SJSA1 (cell line): Measurements from ENCODE around the gene SLC25A38. TPM values are rescaled to one million over a fixed set of nuclear protein-coding genes. Genes with fewer than 3 reads are reported as not detected.
"Not testable (repeated sequence)": the region's sequence is repeated elsewhere in the genome, so short reads cannot be mapped to it uniquely, and the experiment has no call there.

Source experiments
- DNase-seq, 2 experiments: peaks; one replicate each; pipeline ENCODE4 v3.0.0-alpha.2; 2015 to 2020; ENCODE audit warnings: low spot score in 2 of 2, low read depth in 1 of 2
- H3K27ac ChIP-seq: fragments of 250-450 bp; sonication (Bioruptor Pico); 2 replicates; pipeline ENCODE4 v1.5.1; 2020; ENCODE audit warnings: mild to moderate bottlenecking, moderate library complexity
- H3K27me3 ChIP-seq: fragments of 250-450 bp; sonication (Bioruptor Pico); replicated peaks from 2 replicates; pipeline ENCODE4 v1.5.1; 2020; ENCODE audit warnings: mild to moderate bottlenecking, moderate library complexity
- H3K36me3 ChIP-seq: fragments of 250-450 bp; sonication (Bioruptor Pico); 2 replicates; pipeline ENCODE4 v1.5.1; 2020; ENCODE audit warnings: mild to moderate bottlenecking
- H3K4me1 ChIP-seq: fragments of 250-450 bp; sonication (Bioruptor Pico); replicated peaks from 2 replicates; pipeline ENCODE4 v1.6.1; 2021; ENCODE audit warnings: mild to moderate bottlenecking
- H3K4me3 ChIP-seq: fragments of 250-450 bp; sonication (Bioruptor Pico); 2 replicates; pipeline ENCODE4 v1.5.1; 2020; ENCODE audit warnings: mild to moderate bottlenecking
- H3K9me3 ChIP-seq: fragments of 250-450 bp; sonication (Bioruptor Pico); replicated peaks from 2 replicates; pipeline ENCODE4 v1.5.1; 2020; ENCODE audit warnings: mild to moderate bottlenecking
- total RNA-seq: library from RNA; depleted of rRNA; stranded (reverse); fragments of >200 nt; shearing (Covaris generic); gene quantifications from 2 replicates; pipeline ENCODE4 v1.2.3, GENCODE V29; 2014

The SLC25A38 gene
- total RNA-seq, 1 experiment from 2014 or later = 19.0 TPM

DNA sequence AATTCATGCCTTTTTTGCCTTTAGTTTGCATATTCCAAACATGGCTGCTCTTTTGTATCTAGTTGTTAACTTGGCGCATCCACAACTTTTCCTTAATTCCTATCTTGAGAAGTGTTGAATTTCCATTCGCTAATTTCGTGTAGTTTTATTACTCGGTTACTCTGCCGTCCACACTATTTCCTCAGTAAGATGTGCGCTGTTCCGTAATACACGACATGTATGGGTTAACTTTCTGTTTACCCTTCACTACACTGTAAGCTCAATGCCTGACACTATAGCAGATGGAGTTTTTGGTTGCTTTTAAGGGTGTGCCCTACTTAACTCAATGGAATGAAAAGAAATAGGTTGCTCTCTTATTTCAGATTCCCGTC is 24.1 kb downstream of the SLC25A38 start:
- peak overlapping the region; percentile 77 for H3K27ac ChIP-seq
- DNase-seq = peak in 1 of 2 experiments; percentile 7
- H3K4me3 ChIP-seq = peak overlapping the region; percentile 63
- H3K36me3 ChIP-seq = peaks cover 54% of the 10 kb centered on the region
- no peaks in the 10 kb centered on the region for H3K9me3 ChIP-seq
- H3K27me3 ChIP-seq = no peaks in the 10 kb centered on the region
- peaks cover 12% of the 10 kb centered on the region for H3K4me1 ChIP-seq

DNA sequence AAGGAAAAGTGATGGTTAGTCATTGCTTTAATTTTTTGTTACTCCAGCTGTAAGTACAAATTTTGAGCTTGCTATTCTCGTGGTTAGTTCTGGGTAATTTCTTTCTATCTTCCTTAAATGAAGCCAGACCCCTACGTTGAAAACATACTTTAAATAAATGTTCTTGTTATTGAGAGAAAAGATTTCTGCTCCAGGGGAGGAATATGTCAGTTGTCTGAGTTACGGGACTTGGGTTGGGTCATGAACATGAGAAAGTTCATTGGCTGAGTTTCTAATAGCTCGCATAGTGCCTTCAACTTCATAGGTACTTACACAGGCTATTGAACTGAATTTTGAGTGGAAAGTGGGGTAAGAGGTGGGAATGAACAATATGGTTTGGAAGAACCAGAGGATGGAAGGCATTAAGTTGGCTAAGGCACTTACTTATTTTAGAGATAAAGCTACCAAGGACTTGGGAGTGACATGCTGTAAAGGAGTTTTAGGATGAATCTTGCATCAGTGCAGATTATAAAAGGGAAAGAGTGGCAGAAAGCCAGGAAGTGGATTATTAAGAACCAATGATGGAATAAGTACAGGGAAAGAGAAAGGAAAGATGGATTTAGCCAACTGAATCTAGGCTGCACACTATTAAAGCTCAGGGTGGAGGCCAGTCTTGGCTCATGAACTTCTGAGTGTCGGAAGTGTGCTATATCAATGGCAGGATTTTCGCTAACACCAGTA is 24.8 kb downstream of the SLC25A38 start:
- no peak overlapping the region for H3K27ac ChIP-seq
- H3K9me3 ChIP-seq = no peaks in the 10 kb centered on the region
- peaks cover 61% of the 10 kb centered on the region for H3K36me3 ChIP-seq
- no peaks in the 10 kb centered on the region for H3K27me3 ChIP-seq
- H3K4me1 ChIP-seq = peaks cover 12% of the 10 kb centered on the region
- H3K4me3 ChIP-seq = peak overlapping the region; percentile 63
- DNase-seq = no peak

DNA sequence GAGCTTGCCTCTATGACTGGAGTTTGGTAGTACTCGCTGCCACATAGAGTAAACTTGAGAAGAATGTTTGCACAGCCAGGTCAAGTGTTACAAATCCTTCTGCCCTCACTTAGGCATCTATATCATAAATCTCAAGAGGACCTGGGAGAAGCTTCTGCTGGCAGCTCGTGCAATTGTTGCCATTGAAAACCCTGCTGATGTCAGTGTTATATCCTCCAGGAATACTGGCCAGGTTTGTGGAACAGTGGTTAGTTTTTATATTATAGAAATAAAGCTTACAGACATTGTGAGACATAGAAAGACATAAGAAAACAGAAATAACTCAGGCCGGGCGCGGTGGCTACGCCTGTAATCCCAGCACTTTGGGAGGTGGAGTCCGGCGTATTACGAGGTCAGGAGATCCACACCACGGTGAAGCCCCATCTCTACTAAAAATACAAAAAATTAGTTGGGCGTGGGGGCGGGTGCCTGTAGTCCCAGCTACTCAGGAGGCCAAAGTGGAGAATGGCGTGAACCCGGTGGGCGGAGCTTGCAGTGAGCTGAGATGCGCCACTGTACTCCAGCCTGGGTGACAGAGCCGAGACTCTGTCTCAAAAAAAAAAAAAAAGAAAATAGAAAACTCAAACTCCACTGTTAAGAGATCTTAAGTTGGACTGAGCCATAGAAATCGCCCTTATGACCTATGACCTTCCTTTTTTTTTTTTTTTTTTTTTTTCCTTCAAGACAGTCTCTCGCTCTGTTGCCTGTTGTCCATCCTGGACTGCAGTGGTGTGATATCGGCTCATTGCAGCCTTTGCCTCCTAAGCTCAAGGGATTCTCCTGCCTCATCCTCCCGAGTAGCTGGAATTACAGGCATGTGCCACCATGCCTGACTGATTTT is 25.6 kb downstream of the SLC25A38 start:
- no peaks in the 10 kb centered on the region for H3K27me3 ChIP-seq
- no peak for DNase-seq
- peaks cover 12% of the 10 kb centered on the region for H3K4me1 ChIP-seq
- no peaks in the 10 kb centered on the region for H3K9me3 ChIP-seq
- H3K36me3 ChIP-seq = peaks cover 69% of the 10 kb centered on the region
- H3K4me3 ChIP-seq = peak overlapping the region; percentile 63; the same call in 1 of the 2 replicates
- H3K27ac ChIP-seq = no peak overlapping the region

DNA sequence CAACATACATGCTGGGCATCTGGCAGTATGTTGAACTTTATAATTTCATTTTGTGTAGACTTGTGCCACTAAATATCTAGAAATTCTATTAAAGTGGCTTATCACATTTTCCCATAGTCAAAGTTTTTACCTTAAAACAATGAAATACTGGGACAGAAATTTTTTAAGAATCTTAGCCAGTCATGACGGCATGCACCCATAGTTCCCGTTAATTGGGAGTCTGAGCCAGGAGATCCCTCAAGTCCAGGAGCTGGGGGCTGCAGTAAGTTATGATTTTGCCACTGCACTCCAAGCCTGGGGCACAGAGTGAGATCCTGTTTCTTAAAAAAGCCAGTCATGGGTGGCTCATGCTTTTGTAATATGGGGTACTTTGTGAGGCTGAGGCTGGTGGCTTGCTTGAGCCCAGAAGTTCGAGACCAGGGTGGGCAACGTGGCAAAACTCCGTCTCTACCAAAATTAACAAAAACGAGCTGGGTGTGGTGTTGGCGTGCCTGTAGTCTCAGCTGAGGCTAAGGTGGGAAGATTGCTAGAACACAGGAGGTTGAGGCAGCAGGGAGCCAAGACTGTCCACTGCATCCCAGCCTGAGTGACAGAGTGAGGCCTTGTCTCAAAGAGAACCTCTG is 26.5 kb downstream of the SLC25A38 start:
- Histone ChIP-seq H3K27ac (no peak overlapping the region), H3K9me3 (no peaks in the 10 kb centered on the region), H3K4me3 (no peak overlapping the region), H3K27me3 (no peaks in the 10 kb centered on the region), H3K4me1 (peaks cover 12% of the 10 kb centered on the region), H3K36me3 (peaks cover 78% of the 10 kb centered on the region)
- no peak for DNase-seq

DNA sequence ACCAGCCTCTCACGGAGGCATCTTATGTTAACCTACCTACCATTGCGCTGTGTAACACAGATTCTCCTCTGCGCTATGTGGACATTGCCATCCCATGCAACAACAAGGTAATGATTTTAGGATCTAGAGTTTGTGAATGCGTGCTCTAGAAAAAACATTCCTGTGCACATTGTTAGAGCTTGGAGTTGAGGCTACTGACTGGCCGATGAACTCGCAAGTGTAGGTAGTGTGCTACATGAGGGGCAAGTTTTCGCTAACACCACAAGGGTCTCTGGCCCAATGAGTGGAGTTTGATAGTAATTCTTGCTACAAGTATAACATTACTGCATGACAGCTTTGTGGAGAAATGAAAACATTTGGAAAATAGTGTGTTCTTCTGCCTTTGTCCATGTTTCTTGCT is 27.7 kb downstream of the SLC25A38 start:
- H3K27ac ChIP-seq = no peak overlapping the region
- H3K9me3 ChIP-seq = no peaks in the 10 kb centered on the region
- no peak overlapping the region for H3K4me3 ChIP-seq
- no peaks in the 10 kb centered on the region for H3K27me3 ChIP-seq
- no peak for DNase-seq
- H3K4me1 ChIP-seq = peaks cover 12% of the 10 kb centered on the region
- peaks cover 86% of the 10 kb centered on the region for H3K36me3 ChIP-seq

DNA sequence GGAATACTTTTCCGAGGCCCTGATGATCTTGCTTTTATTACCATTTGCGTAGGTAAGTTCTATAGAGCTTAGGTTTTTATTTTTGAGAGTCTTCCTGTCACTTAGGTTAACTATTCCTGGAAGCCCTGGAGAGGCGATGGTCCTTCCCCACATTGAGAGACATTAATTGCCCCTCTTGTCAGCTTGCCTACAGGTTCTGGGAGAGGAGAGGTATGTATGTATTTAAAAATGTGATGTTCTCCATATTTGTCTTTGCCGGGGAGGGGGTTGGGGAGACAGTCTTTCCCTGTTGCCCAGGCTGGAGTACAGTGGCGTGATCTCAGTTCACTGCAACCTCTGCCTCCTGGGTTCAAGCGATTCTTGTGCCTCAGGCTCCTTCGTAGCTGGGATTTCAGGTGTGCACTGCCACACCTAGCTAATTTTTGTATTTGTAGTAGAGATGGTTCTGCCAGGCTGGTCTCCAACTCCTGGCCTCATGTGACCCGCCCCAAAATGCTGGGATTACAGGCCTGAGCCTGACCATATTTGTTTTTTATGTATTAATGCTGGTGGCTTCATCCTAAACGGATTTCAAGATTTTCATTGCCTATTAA is 29.6 kb downstream of the SLC25A38 start:
- no peaks in the 10 kb centered on the region for H3K27me3 ChIP-seq
- H3K4me1 ChIP-seq = peaks cover 7% of the 10 kb centered on the region
- H3K9me3 ChIP-seq = no peaks in the 10 kb centered on the region
- H3K27ac ChIP-seq = no peak overlapping the region
- peaks cover 75% of the 10 kb centered on the region for H3K36me3 ChIP-seq
- DNase-seq = no peak
- no peak overlapping the region for H3K4me3 ChIP-seq

DNA sequence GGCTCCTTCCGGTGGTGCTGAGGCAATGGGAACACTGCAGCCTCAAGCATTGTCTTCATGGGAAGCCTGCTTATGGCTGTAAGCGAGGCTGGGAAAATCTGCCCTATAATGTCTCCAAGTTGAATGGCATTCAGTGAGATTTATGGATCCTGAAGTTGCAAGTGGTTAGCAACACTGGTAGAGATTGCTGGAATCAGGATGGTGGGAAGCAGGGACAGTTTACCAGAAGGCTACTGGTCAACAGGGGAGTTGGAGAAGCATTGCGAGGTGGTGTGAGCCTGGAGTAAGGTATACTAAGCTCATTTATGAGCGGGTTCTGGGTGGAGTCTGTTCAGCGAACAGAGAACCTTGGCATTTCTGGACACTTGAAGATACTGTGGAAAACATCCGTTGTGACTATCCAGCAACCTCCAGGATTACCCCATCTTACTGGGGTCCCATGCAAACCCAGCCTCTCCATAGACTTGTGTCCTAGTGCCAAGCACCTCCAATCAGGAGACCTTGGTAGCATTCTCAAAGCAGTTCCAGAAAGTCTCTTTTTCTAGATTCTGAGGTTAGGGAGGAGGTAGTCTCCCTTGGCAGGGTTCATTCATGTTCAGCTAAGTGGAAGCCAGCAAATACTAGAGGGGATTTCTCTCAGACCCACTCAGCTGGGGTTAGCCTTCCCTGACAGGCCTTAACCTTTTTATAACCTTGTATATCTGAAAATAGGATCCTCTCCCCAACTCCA is 30.7 kb downstream of the SLC25A38 start:
- H3K27me3 ChIP-seq = no peaks in the 10 kb centered on the region
- peaks cover 64% of the 10 kb centered on the region for H3K36me3 ChIP-seq
- no peaks in the 10 kb centered on the region for H3K4me1 ChIP-seq
- no peak overlapping the region for H3K27ac ChIP-seq
- no peaks in the 10 kb centered on the region for H3K9me3 ChIP-seq
- no peak overlapping the region for H3K4me3 ChIP-seq
- DNase-seq = no peak

DNA sequence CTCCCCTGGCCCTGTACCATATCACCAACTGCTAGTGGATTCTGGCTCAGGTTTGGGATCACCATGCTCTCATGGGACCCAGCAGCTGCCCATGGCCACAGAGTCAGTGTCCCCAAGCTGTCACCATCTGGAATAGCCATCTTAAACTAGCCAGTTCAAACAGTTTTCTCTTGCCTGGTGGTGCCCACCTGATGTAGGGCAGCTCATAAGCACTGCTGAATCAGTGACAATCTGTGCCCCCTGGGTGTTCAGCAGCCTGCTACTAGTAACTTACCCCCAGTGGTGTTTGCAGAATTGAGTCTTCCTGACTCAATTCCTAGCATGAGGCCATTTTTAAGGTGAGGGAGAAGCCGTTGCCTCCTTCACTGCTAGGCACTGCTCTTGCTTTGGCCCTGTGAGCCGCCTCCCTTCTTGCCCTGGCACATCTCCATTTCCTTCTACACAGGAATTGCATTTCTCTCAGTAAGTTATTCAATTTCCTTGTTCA is 31.3 kb downstream of the SLC25A38 start:
- Histone ChIP-seq H3K9me3 (no peaks in the 10 kb centered on the region), H3K4me3 (no peak overlapping the region), H3K27ac (no peak overlapping the region), H3K36me3 (peaks cover 60% of the 10 kb centered on the region), H3K27me3 (no peaks in the 10 kb centered on the region), H3K4me1 (no peaks in the 10 kb centered on the region)
- DNase-seq = no peak

DNA sequence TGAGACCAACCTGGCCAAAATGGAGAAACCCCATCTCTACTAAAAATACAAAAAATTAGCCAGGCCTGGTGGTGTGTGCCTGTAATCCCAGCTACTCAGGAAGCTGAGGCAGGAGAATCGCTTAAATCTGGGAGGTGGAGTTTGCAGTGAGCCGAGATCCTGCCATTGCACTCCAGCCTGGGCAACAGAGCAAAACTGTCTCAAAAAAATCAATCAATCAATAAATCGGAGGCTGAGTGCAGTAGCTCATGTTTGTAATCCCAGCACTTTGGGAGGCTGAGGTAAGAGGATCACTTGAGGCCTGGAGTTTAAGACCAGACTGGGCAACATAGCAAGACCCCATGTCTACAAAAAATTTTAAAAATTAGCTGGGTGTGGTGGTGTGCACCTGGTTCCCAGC is 32.1 kb downstream of the SLC25A38 start:
- not testable (repeated sequence) for H3K27ac ChIP-seq, DNase-seq, H3K9me3 ChIP-seq, H3K27me3 ChIP-seq, H3K4me1 ChIP-seq, H3K4me3 ChIP-seq
- peaks cover 51% of the 10 kb centered on the region for H3K36me3 ChIP-seq

DNA sequence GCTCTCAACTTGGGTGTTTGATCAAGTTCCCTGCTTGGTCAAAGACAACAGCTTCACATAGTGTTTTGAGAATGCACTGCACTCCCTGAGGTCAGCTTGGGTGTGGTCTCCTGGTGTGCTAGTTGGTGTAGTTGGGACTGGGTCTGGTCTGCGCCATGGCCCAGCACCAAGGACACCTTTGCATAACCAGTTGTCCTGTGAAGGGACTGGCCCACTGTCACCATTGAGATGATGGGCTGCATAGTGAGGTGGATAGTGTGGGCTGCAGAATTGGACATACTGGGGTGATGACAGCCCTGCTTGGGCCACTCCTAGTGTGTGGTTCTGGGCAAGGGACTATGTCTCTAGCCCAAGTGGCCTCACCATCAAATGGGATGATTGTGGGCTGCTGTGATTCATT is 32.8 kb downstream of the SLC25A38 start:
- Histone ChIP-seq H3K4me1 (no peaks in the 10 kb centered on the region), H3K27me3 (no peaks in the 10 kb centered on the region), H3K27ac (no peak overlapping the region), H3K9me3 (no peaks in the 10 kb centered on the region), H3K4me3 (no peak overlapping the region), H3K36me3 (peaks cover 44% of the 10 kb centered on the region)
- no peak for DNase-seq

DNA sequence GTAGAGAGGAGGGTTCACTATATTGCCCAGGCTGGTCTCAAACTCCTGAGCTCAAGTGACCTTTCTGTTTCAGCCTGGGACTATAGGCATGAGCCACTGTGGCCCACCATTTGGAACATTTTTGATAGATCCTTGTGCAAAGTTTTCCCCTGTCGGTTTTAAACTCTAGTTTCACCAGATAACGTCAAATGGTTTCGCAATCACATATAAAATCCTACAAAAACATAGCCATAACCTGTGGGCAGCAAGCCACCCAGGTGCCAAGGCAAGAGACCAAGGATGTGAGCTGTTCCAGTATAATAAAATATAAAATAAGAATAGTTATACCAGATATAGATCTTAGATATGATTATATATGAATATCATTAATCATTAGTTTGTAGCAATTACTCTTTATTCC is 33.8 kb downstream of the SLC25A38 start:
- DNase-seq, H3K4me3 ChIP-seq, H3K27me3 ChIP-seq, H3K4me1 ChIP-seq, H3K27ac ChIP-seq, H3K9me3 ChIP-seq: not testable (repeated sequence)
- peaks cover 34% of the 10 kb centered on the region for H3K36me3 ChIP-seq

DNA sequence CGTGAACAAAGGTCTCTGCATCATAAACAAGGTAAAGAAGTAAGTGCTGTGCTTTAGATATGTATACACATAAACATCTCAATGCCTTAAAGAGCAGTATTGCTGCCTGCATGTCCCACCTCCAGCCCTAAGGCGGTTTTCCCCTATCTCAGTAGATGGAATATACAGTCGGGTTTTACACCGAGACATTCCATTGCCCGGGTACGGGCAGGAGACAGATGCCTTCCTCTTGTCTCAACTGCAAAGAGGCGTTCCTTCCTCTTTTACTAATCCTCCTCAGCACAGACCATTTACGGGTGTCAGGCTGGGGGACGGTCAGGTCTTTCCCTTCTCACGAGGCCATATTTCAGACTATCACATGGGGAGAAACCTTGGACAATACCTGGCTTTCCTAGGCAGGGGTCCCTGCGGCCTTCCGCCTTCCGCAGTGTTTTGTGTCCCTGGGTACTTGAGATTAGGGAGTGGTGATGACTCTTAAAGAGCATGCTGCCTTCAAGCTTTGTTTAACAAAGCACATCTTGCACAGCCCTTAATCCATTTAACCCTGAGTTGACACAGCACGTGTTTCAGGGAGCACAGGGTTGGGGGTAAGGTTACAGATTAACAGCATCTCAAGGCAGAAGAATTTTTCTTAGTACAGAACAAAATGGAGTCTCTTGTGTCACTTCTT is 35.5 kb downstream of the SLC25A38 start:
- H3K4me1 ChIP-seq, H3K27ac ChIP-seq, H3K27me3 ChIP-seq, H3K9me3 ChIP-seq, H3K4me3 ChIP-seq, DNase-seq: not testable (repeated sequence)
- peaks cover 17% of the 10 kb centered on the region for H3K36me3 ChIP-seq
